HTERT RPE-1 (cell line): ENCODE data around the gene CD9.

Experiments used
- in situ Hi-C: fragments of 300-500 bp; cut with MboI; formaldehyde crosslinking; loops from 4 replicates; pipeline ENCODE4 v1.14.3; 2020; ENCODE audit warnings: low sequenced_read_pairs

The CD9 gene

GRCh38 chr12:6216581-6216980 is 16.4 kb downstream of the CD9 start:
- in situ Hi-C loops = no loop called here

- in situ Hi-C loops = no loop called here
Measured at GRCh38 chr12:6218347-6218925, 18.2 kb downstream of the CD9 start.

- in situ Hi-C loops = no loop called here
Measured at GRCh38 chr12:6219980-6220379, 19.8 kb downstream of the CD9 start.

GRCh38 chr12:6221146-6221545 is 20.9 kb downstream of the CD9 start:
- in situ Hi-C loops = no loop called here

- in situ Hi-C loops = no loop called here
Measured at GRCh38 chr12:6222078-6222654, 22.0 kb downstream of the CD9 start.

- in situ Hi-C loops = no loop called here
Measured at GRCh38 chr12:6223545-6223944, 23.3 kb downstream of the CD9 start.

- in situ Hi-C loops = no loop called here
Measured at GRCh38 chr12:6224550-6224949, 24.4 kb downstream of the CD9 start.

GRCh38 chr12:6225630-6226001 is 25.4 kb downstream of the CD9 start:
- in situ Hi-C loops = no loop called here

- in situ Hi-C loops = no loop called here
Measured at GRCh38 chr12:6226002-6226678, 25.9 kb downstream of the CD9 start.

- in situ Hi-C loops = no loop called here
Measured at GRCh38 chr12:6226679-6227051, 26.5 kb downstream of the CD9 start.

GRCh38 chr12:6228535-6229223 is 28.5 kb downstream of the CD9 start:
- in situ Hi-C loops = no loop called here

GRCh38 chr12:6229224-6230218 is 29.3 kb downstream of the CD9 start:
- in situ Hi-C loops = no loop called here

- in situ Hi-C loops = no loop called here
Measured at GRCh38 chr12:6230321-6231110, 30.3 kb downstream of the CD9 start.

- in situ Hi-C loops = no loop called here
Measured at GRCh38 chr12:6231359-6232268, 31.4 kb downstream of the CD9 start.

- in situ Hi-C loops = no loop called here
Measured at GRCh38 chr12:6233121-6233971, 33.1 kb downstream of the CD9 start.

GRCh38 chr12:6234214-6234613 is 34.0 kb downstream of the CD9 start:
- in situ Hi-C loops = no loop called here

GRCh38 chr12:6234906-6235305 is 34.7 kb downstream of the CD9 start:
- in situ Hi-C loops = no loop called here

- in situ Hi-C loops = no loop called here
Measured at GRCh38 chr12:6235499-6235898, 35.3 kb downstream of the CD9 start.
